Osteoblast (primary cell): ENCODE measurements around the gene AKR1C2. TPM values are rescaled to one million over a fixed set of nuclear protein-coding genes. Genes with fewer than 3 reads are reported as not detected.
"Not testable (repeated sequence)": the region's sequence is repeated elsewhere in the genome, so short reads cannot be mapped to it uniquely, and the experiment has no call there.

ENCODE experiments used
- DNase-seq: peaks from one replicate; pipeline ENCODE4 v3.0.0; 2011; ENCODE audit warnings: low spot score, mixed read lengths; ENCODE audit not compliant: insufficient read length; ENCODE audit errors: missing footprints
- H2AFZ ChIP-seq: 2 replicates; pipeline ENCODE4 v1.6.0; 2011; ENCODE audit warnings: mild to moderate bottlenecking, low read length
- H3K27ac ChIP-seq: 2 replicates; pipeline ENCODE4 v1.5.1; 2011; ENCODE audit warnings: mild to moderate bottlenecking, low read depth, low read length, moderate library complexity
- H3K27me3 ChIP-seq: 2 replicates; pipeline ENCODE4 v1.6.0; 2012; ENCODE audit warnings: mild to moderate bottlenecking, control low read depth, inconsistent platforms, low read length, moderate library complexity; ENCODE audit not compliant: insufficient read depth
- H3K36me3 ChIP-seq: 2 replicates; pipeline ENCODE4 v1.5.1; 2011; ENCODE audit warnings: mild to moderate bottlenecking, low read length, control low read depth, moderate library complexity; ENCODE audit not compliant: insufficient read depth
- H3K4me1 ChIP-seq: 2 replicates; pipeline ENCODE4 v1.5.1; 2011; ENCODE audit warnings: mild to moderate bottlenecking, low read length, control low read depth, moderate library complexity; ENCODE audit not compliant: insufficient read depth
- H3K4me2 ChIP-seq: 2 replicates; pipeline ENCODE4 v1.6.0; 2011; ENCODE audit warnings: mild to moderate bottlenecking, low read length; ENCODE audit not compliant: insufficient read depth
- H3K4me3 ChIP-seq: fragments of 200-600 bp; sonication (generic); 3 replicates; pipeline ENCODE4 v1.5.1; 2012; ENCODE audit warnings: mild to moderate bottlenecking, low read length, inconsistent platforms; ENCODE audit not compliant: insufficient read depth
- H3K79me2 ChIP-seq: 2 replicates; pipeline ENCODE4 v1.6.0; 2012; ENCODE audit warnings: mild to moderate bottlenecking, low read length, control low read depth, inconsistent platforms; ENCODE audit not compliant: insufficient read depth
- H3K9me3 ChIP-seq: 2 replicates; pipeline ENCODE4 v1.5.1; 2011; ENCODE audit warnings: low read depth, low read length, control low read depth
- H4K20me1 ChIP-seq: 2 replicates; pipeline ENCODE4 v1.6.0; 2012; ENCODE audit warnings: mild to moderate bottlenecking, low read length, control low read depth; ENCODE audit not compliant: insufficient read depth
- total RNA-seq: library from RNA; depleted of rRNA; stranded (reverse); fragments of >200 nt; gene quantifications from 2 replicates; pipeline ENCODE4 v1.2.3, GENCODE V29; 2012
- TF ChIP-seq, protein P1 (sequence below): IDR thresholded peaks from 2 replicates; pipeline ENCODE4 v1.5.1; 2011; ENCODE audit warnings: mild to moderate bottlenecking, low read depth, low read length, moderate library complexity; ENCODE audit errors: extremely low read depth

Gene AKR1C2
- 38.6 and 46.0 TPM in 2 replicates for total RNA-seq

DNA sequence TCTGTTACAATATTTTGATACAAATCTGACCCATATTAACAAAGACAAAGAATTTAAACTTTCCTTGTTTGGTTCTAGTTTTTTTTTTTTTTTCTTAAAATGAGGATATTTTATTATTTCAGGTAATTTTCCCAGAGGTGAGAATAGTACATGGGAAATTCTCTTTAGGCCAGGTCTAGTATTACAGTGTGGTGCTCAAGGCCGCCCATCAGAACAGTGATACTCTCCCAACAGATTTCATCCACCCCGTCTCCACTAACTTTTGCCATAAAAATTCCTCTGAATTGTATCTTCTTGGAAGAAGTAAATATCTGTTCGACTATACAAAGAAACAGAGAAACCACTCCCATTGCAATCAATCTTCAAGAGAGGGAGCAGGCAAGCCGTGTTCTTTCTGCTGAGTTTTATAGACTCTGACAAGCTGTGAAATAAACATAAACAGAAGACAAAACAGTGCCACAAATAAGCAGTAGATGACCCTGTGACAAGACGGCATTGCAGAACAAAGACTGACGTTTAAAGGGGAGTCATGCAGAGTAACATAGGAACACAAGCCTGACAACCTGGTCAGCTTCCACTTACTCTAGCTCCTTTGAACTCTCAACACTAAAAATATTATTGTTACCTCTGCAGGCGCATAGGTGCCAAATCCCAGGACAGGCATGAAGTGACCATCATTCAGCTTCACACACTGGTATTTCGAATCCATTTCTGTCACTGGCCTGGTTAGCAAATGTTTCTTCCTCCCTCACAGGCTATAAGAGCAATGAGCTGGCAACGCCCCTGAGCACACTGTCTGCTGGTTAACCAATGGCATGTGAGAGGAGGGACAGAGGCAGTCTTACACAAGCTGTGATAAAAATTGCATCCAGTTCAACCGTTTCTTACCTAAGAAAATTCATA, at the start of gene AKR1C2:
Gene AKR1C2, minus strand, starts transcription at position 731 of the 903 bp plus-strand sequence. Its CDS starts 22 bp downstream, at position 709.
- peak within 1 kb of the TSS; percentile 80 for H2AFZ ChIP-seq
- not testable (repeated sequence) for H3K36me3 ChIP-seq, H3K27me3 ChIP-seq, H3K27ac ChIP-seq, H4K20me1 ChIP-seq, DNase-seq, H3K79me2 ChIP-seq, H3K4me1 ChIP-seq, H3K9me3 ChIP-seq
- H3K4me3 ChIP-seq, result peak within 1 kb of the TSS; percentile 59
- peak within 1 kb of the TSS; percentile 72 for H3K4me2 ChIP-seq

DNA sequence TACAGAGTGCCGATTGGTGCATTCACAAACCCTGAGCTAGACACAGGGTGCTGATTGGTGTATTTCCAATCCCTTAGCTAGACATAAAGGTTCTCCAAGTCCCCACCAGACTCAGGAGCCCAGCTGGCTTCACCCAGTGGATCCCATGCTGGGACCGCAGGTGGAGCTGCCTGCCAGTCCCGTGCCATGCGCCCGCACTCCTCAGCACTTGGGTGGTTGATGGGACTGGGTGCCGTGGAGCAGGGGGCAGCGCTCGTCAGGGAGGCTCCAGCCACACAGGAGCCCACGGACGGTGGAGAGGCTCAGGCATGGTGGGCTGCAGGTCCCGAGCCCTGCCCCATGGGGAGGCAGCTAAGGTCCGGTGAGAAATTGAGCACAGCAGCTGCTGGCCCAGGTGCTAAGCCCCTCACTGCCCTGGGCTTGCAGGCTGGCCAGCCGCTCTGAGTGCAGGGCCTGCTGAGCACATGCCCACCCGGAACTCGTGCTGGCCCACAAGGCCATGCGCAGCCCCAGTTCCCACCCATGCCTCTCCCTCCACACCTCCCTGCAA, 49.4 kb upstream of the AKR1C2 start:
- H3K27me3 ChIP-seq, H3K4me1 ChIP-seq, H3K4me2 ChIP-seq, H3K79me2 ChIP-seq, H3K36me3 ChIP-seq, H3K9me3 ChIP-seq, DNase-seq, H3K4me3 ChIP-seq, H3K27ac ChIP-seq, H4K20me1 ChIP-seq, H2AFZ ChIP-seq: not testable (repeated sequence)

DNA sequence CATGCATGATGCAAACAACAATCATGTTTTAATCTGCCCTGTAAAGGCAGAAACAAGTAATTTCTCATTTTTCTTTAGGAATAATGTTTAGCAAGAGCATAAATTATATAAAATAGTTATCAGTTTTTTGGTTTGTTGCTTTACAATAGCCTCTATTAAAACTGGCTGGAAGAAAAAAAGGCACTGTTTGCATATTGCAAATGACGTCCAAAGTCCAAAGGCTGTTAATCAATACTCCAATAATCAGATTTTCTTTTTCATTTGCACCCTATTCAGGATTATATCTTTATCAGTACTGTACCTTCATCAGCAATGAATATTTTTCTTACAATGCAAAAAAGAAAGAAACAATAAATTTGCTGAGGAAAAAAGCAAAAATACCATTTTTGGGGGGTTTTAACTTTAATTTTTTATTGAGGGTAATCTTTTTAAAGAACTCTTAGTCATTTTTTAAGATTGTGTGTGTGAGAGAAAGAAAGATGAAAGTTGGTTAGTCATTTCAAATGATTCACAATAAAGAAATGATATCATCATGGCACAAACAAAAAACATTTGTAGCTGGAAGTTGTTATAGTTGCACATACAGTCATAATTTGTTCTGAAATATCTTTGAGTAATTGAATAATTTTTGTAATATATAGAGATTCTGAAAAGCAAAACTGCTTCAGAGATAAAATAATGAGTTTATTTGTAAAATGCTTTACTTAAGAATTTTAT, 44.4 kb upstream of the AKR1C2 start:
- no peaks in the 10 kb centered on the region for H4K20me1 ChIP-seq
- H3K9me3 ChIP-seq, result no peaks in the 10 kb centered on the region
- H3K79me2 ChIP-seq, result no peaks in the 10 kb centered on the region
- H3K27ac ChIP-seq, result no peak overlapping the region
- H3K4me1 ChIP-seq, result peaks cover 5% of the 10 kb centered on the region
- H2AFZ ChIP-seq, result no peak overlapping the region
- no peaks in the 10 kb centered on the region for H3K27me3 ChIP-seq
- TF ChIP-seq, protein P1, sequence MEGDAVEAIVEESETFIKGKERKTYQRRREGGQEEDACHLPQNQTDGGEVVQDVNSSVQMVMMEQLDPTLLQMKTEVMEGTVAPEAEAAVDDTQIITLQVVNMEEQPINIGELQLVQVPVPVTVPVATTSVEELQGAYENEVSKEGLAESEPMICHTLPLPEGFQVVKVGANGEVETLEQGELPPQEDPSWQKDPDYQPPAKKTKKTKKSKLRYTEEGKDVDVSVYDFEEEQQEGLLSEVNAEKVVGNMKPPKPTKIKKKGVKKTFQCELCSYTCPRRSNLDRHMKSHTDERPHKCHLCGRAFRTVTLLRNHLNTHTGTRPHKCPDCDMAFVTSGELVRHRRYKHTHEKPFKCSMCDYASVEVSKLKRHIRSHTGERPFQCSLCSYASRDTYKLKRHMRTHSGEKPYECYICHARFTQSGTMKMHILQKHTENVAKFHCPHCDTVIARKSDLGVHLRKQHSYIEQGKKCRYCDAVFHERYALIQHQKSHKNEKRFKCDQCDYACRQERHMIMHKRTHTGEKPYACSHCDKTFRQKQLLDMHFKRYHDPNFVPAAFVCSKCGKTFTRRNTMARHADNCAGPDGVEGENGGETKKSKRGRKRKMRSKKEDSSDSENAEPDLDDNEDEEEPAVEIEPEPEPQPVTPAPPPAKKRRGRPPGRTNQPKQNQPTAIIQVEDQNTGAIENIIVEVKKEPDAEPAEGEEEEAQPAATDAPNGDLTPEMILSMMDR, result no peak
- DNase-seq, result peak; percentile 91
- H3K36me3 ChIP-seq, result no peaks in the 10 kb centered on the region
- no peak overlapping the region for H3K4me2 ChIP-seq
- no peak overlapping the region for H3K4me3 ChIP-seq

DNA sequence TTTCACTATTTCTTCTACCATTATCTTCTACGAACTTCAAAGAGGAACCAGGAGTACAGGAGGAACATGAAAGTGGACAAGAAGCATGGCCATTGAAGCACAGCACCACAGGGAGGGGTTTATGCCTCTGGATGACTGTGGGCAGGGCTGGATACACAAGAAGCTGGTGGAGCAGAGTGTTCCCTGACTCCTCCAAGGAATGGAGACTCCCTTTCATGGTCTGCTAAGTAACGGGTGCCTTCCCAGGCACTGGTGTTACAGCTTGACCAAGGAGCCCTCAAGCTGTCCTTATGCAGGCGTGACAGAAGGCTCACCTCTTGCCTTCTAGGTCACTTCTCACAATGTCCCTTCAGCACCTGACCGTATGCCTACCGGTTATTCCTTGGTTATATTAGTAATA, 43.4 kb upstream of the AKR1C2 start:
- not testable (repeated sequence) for H3K36me3 ChIP-seq, H3K4me3 ChIP-seq, H3K79me2 ChIP-seq, H4K20me1 ChIP-seq, H3K27ac ChIP-seq, H3K4me1 ChIP-seq, H3K4me2 ChIP-seq, H3K9me3 ChIP-seq, H3K27me3 ChIP-seq, DNase-seq, H2AFZ ChIP-seq

DNA sequence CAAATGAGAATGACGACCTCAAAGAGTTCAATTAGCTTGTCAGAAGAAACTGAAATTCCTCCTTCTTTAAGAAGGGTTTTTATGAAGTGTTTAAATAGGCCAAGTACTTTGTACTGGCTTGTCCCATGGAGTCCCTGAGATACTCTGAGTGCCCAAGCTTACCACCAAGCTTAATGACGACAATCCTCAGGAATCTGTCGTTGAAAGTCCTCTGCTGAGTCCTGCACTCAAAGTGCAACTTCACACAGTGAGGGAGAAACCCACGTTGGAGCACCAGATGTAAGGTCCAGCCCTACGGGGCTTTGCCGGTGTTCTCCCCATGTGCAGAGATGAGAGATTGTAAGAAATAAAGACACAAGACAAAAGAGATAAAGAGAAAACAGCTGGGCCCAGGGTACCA, 42.8 kb upstream of the AKR1C2 start:
- Histone ChIP-seq H3K4me3 (no peak overlapping the region), H3K9me3 (no peaks in the 10 kb centered on the region), H4K20me1 (no peaks in the 10 kb centered on the region), H3K27me3 (no peaks in the 10 kb centered on the region), H3K79me2 (no peaks in the 10 kb centered on the region), H2AFZ (no peak overlapping the region), H3K36me3 (no peaks in the 10 kb centered on the region), H3K4me1 (peaks cover 11% of the 10 kb centered on the region), H3K4me2 (no peak overlapping the region), H3K27ac (no peak overlapping the region)
- DNase-seq, result no peak
- TF ChIP-seq, protein P1, result no peak
